Pulmonary artery endothelial cell (primary cell): ENCODE results near the gene LPIN3. TPM values are rescaled to one million over a fixed set of nuclear protein-coding genes. Genes with fewer than 3 reads are reported as not detected.

Source experiments
- DNase-seq: peaks from one replicate; pipeline ENCODE4 v3.0.0-alpha.2; 2011; ENCODE audit warnings: low read depth, low spot score
- total RNA-seq: library from RNA; depleted of rRNA; stranded (reverse); fragments of >200 nt; gene quantifications from 2 replicates; pipeline ENCODE4 v1.2.3, GENCODE V29; 2014

The LPIN3 gene
- total RNA-seq, 1 donor from 2014 or later, result 2.1 TPM

DNA sequence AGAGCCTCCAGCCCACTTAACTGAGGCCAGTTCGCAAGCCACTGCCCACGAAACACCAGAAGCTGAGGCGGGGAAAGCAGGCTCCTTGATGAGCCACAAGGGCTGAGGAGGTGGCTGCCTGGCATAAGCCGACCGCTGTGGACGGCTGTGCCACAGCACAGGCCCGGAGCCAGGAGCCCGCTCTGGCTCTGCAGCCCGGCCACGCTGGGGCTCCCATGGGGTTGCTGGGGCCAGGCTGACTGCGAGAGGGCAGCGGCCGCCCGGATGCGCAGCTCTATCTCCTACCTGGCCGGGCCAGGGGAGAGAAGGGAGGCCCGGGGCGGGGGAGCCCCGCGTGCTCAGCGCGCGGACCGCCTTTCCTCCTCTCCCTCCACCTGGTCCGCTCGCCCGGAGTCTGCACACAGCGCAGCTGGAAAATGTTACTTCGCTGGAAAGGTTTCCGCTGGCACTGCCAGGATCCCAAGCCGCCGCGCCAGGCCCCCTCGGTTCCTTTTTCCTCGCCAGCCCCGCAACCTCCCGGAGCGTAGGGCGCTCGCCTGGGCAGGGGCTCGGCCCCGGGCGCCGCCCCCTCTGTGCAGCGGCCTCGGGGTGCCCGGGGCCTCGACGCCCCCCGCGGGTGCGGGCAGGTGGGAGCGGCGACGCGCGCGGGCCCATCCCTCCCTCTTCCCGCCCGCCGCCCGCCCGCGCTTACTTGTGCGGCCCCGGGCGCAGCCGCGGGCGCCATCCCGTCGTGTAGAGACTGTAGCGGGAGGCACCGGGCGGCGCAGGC, 25.3 kb downstream of the LPIN3 start:
- DNase-seq, result no peak

DNA sequence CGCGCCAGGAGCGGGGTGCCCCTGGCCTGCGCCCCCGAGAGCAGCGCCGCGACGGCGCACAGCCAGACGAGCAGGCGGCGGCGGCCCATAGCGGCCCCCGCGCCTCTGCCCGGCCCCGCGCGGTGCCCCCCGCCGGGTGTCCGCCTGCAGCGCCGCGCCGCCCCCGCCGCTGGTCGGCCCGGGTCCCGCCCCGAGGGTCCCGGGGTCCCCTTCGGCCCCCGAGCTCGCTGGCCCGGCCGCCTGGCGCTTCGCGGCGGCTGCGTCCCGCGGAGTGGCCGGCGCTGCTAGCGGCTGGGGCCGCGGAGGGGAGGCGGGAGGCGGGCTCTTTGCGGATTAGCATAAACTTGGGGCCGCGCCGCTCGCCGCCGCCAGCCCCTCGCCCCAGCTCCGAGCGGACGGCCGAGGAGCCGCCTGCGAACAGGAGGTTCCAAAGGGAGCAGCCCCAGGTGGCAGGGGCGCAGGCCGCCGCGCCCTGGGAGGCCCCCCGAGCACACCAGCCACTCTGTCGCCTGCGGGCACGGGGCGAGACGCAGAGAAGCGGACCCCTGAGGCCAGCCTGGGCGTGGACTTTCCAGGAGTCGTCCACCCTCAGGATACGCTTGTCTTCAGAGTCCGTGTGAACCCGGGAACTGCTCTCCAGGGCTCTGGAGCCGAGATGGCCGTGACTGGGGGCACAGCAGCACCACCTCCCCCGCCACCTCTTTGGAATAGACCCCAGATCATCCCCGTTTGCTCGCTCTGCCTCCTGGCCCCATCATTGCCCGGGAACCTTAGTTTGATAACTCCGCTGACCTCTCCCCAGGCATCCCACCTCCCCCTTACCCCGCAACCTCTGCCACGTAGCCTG, 26.1 kb downstream of the LPIN3 start, which contains the start of gene EMILIN3:
EMILIN3 (minus strand) TSS at position 273 of the 847 bp plus-strand sequence; CDS start at position 89, 184 bp downstream.
- no peak for DNase-seq

DNA sequence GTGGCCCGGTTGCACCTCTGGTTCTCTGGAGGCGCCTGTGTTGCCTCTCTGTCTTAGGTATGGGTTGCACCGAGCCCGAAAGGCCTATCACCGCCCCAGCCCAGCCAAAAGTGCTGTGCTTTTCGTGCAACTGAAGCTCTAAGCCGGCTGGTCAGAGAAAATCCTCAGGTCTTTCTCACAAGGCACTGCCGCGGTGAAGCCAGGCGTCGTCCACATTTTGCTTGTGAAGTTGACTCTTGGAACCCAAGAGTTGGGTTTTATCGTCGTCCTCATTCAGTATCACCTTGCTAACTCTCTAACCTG, 26.7 kb downstream of the LPIN3 start:
- DNase-seq, result no peak

DNA sequence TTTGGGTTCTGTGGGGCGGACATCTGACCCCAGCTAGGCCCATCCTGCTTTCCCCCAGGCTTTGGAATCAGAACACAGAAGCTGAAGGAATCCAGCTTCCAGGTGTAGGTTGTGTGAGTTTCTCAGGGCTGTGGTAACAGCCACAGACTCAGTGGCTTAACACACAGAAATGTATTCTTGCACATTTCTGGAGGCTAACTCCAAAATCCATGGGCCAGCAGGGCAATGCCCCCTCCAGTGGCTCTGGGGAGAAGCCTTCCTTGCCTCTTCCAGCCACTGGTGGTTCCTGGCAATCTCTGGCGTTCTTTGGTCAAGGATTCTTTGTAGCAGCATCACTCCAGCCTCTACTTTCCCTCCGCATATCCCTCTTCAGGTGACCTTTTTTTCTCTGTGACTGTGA, 27.3 kb downstream of the LPIN3 start:
- no peak for DNase-seq

DNA sequence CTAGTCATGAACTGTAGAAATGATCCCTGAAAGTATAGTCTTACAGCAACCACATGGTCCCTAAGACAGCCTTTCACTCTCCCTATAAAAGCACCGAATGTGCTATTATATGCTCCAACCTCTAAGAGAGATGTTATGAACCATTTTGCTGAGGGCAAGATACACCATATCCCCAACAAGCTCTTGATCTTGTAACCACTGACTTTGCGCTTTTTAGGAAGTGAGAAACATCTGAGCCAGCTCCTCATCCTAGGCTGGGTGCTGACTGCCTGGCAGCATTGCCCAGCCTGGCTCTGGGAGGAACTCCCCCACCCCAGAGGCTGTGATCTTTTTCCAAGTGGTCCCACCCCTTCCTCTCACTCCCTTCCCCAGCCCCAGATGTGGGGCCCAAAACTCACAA, 29.1 kb downstream of the LPIN3 start:
- DNase-seq, result no peak

DNA sequence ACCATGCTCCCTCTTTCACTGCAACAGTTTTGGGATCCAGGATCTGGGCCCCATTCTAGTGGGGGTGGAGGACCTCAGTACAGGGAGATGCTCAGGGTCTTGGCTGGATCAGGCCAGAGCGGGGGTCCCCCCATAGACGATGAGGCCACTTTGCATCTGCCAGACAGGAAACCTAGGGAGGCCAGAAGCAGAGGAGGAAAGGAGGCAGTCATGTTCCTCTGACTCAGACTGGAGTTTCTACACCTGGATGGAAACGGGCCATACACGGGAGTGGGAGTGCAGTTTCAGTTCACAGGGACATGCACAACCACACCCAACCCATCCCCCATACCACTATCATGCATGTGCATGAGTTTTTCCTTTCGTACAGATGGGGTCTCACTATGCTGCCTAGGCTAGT, 29.6 kb downstream of the LPIN3 start:
- DNase-seq, result no peak

DNA sequence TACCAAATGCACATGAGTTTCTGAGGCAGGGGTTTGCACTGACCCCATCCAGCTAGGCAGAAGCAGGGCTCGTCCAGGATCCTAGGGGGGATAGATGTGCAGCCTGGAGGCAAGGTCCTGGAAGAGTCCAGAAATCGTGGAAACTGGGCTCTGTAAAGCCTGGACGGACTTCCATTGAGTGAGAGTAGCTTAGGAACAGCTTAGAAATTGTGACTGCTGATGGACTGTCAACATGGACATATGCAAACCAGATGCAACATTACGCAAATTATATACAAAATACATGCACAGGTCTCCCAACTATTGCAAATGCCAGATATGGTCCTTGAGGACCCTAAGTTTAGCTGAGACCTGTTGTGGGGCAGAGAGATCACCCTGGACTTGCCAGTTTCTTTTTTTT, 30.8 kb downstream of the LPIN3 start:
- no peak for DNase-seq

DNA sequence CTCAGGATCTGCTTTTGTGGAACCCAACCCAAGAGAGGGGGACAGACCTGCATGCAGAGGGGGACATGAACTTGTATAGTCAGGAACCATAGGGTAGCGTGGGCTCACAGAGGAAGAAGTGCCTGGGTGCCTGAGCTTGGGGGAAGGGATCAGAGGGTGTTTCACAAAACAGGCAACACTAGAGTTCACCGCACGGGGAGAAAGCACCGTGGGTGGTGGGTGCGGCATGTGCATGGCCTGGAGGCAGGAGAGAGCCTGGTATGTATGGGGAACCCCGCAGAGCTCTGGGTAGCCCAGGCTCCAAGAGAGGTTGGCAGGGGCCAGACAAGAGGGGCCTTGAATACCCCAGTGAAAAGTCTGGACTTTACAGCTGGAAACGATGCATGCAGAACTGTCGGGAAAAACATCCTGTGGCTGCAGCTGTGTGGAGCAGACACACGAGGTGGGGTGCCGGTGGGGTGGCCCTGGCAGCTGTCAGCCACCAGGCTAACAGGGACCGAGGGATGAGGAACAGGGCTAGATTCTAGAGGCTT, 32.7 kb downstream of the LPIN3 start:
- DNase-seq, result no peak

DNA sequence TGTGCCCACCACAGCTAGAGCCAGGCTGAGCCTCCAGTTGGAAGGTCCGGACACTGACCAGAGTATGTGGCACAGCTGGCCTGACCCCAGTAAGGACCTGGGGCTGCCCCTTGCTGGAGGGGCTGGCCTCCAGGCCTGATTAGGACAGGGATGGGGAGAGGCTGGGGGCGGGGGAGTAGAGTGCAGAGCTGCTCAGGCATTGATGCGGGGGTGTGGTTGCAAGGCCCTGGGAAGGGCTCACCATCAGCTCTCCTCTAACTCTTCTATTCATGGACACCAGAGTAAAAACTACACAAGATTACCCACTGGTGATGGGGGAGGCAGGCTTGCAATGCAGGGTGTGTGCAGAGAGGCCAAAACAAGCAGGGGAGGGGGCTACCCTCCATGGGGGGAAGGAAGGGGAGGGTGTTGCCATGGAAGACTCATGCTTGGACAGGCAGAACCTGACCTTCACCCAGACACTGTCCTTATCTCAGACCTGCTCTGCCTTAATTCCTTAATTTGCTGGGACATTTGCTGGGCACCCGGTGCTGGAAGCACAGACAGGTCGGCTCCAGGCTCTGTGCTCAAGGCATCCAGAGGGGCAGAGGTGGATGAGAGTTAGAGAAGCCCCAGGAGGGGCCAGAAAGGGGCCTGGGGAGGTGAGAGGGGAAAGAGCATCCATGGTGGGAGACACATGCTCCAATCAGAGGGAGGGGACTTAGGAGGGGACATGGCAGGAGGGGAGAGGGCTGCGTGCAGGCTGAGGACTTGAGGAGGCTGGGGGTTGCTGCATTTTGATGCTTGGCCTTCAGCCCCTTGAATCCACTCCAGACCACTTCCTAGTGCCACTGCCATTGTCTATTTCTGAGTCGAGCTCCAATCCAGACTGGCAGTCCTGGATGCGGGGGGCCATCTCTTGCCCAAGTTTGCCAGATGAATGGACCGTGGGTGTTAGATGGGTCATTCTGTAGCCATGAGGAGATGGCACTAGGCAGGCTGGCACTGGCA, 33.6 kb downstream of the LPIN3 start:
- no peak for DNase-seq

DNA sequence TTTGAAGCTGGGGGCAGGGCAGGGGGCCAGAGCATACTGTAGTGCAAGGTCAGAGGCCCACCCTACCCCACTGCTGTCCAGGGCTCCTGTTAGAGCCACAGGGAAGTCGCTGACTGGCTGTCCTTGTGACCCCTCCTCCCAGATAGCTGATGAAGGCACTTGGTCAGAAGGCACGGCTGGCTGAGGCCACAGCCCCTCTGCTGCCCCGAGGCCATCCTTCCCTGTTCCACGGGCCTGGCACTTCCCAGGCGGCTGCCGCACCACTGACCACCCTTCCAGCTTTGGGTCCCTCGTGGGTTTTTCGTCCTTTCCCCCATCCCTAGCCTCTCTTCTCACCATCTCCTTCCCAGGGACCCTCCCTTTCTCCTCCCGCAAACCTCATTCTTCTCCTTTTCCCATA, 35.2 kb downstream of the LPIN3 start:
- no peak for DNase-seq

DNA sequence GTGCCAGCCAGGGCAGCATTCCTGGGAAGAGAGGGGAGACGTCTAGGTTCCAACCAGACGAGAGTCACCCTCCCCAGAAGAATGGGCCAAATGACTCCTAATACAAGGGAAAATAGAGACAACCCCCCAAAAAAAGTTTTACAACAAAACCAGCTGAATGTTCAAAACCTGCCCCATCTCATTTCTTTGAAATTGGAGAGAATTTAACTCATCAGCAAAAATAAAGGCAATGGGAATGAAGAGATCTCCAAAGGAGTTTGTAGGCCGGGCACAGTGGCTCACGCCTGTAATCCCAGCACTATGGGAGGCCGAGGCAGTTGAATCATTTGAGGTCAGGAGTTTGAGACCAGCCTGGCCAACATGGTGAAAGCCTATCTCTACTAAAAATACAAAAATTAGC, 35.7 kb downstream of the LPIN3 start:
- no peak for DNase-seq

DNA sequence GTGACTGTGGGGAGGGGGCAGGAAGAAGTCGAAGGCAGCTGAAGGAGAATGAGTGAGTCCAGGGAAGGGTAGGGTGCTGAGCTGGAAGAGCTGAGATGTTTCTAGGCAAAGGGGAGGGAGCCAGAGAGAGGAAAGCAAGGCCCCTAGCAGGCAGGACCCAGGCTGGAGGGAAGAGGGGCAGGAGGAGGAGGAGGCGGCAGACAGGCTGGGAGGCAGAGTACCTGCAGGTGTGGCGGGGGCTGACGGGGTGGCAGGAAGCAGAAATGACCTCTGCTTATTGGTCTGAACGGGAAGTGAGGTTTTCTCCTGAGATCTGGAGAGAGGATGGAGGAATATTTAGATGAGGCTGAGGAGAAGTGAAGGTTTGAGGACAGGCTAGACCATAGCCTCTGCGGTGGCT, 36.7 kb downstream of the LPIN3 start:
- DNase-seq, result no peak

DNA sequence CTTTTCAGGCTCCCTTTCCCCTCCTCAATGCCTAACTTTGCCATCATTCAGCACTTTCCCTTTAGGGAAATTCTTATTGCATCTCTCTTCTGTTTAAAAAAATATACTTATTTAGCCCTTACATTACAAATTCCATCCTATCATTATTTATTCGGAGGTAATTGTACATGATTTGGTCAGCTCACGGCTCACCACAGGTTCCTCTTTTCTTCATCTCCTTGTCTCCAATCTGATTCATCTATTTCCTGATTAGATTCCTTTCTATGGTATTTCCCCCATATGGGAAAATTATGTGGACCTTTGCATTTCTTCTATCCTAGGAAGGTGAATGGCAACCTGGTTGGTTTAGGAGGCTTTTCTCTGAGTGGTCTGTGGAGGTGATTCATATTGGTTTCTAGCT, 38.9 kb downstream of the LPIN3 start:
- DNase-seq, result no peak

DNA sequence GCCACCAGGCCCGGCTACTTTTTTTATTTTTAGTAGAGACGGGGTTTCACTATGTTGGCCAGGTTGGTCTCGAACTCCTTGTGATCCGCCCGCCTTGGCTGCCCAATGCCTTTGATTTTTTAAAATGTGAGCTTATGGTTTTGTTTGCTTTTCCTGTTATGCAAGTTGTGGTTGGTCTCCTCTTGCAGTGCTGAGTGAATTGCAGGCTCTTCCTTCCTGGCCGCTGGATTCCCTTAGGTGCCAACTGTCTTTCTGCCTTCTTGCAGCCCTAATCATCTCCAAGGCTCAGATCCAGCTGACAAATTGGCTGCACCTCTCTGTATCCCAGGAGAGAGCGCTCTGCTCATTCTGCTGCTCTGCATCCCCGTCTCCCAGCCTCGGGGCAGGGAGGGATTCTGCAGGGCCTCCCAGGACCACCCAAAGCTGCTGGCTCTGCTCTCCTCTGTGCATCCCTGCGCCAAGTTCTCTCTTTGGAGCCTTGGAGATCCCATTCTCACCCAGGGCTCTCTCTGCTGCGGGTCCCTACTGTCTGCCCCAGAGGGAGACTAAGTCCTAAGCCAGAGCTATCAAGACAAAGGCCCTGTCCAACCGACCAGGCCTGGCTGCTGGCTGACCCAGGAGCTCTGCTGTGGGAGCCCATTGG, 40.1 kb downstream of the LPIN3 start:
- DNase-seq, result no peak

DNA sequence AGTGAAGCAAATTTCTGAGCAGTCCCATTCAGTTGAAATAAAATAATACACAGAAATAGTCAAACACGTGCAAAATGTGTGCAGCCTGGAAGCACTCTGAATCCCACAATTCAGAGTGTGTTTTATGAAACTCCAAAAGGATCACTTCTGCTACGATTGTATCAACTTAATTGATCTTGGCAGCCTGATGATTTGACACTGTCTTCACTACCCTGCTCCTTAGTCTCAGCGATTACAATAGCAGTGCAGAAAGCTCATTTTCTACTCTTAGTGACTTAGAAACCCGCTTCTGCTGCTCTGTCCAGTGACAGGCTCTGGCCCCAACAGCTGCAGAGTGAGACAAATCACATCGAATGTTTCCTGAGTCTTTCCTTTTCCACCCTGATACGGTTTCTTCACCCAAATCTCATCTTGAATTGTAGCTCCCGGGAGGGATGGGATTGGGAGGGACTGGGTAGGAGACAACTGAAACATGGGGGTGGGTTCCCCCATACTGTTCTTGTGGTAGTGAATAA, 42.2 kb downstream of the LPIN3 start:
- DNase-seq, result no peak

DNA sequence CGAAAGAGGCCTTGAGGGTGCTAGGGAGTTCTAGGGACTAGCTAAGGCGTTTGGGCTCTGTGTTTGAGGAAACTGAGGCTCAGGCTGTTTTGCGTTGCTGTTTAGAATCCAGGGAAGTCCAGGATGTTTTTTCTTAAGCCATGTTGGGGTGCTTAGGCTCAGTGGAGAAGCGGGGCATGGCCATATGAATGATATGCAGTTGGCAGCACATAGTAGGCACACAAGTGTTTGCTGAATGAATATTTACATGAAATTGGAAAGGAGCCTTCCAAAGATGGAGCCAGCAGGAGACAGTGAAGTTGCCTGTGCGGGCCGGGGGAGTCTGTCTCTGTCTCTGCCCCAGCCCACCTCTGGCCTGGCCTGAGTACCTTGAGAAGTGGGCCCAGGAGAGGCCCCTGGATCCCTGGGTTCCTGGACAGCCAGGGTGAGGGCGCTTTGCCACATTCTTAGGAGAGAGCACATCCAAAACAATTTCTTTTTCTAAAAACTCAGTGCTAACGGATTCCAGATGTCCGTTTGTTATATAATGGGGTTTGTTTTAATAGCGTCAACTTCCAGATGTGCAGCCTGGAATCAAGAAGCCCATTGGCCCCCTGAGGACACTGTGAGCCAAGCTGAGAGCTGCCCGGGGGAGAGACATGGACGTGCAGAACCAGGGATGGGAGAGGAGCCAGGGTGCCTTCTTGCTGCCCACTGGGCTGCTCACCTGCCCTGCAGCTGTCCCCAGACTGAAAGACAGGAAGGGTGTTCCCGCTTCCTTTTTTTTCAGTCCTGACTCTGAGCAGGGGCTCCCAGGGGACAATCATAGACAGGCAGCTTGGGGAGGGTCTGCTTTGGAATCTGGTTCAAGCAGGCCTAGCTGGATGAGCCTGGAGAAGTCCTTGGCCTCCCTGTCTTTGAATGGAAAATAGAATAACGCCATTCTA, 46.1 kb downstream of the LPIN3 start:
- DNase-seq, result no peak

DNA sequence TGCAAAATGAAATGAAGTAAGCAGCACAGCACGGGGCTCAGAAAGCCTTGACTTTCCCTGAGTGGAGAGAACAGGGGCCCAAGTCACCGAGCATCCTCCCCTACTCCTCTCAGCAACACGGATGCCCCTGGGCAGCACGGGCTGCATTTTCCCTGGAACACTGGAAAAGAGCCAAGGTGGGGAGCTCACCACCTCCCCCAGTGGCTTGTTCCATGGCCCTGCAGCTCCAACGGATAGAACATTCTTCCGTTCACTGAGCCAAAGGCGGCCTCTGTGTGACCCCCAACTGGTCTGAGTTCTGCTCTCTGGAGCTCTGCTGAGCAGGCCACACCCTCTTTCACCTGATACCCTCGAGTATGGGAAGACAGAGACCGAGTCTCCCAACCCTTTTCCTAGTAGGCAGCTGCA, 46.8 kb downstream of the LPIN3 start:
- no peak for DNase-seq

DNA sequence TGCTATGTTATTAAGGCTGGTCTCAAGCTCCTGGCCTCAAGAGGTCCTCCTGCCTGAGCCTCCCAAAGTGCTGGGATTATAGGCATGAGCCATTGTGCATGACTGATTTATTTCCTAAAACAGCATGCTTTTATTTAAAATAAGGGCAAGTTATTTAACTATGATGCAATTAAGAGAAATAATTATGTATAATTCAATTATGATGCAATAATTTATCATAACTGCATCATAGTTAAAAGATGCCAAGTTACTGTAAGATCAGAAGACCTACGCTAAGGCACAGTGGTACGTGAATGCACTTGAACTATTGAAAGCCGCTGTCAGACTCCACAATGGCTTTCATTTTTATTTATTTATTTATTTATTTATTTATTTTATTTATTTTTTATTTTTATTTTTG, 50.3 kb downstream of the LPIN3 start:
- no peak for DNase-seq

DNA sequence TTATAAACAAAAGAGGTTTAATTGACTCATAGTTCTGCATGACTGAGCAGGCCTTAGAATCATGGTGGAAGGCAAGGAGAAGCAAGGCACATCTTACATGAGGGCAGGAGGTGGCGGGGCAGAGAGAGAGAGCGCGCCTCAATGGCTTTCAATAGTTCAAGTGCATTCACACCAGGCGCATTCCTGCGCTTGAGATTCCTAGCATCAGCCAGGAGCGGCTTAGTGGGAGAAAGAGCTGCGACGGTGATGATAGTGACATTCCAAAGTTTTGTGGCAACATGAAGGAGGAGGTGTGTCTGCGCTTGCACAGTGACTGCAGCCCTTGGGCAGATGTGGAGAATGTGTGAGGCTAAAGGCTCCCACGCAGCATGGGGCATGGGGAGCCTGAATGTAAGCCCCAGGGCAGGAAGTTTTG, 51.0 kb downstream of the LPIN3 start:
- DNase-seq, result no peak

DNA sequence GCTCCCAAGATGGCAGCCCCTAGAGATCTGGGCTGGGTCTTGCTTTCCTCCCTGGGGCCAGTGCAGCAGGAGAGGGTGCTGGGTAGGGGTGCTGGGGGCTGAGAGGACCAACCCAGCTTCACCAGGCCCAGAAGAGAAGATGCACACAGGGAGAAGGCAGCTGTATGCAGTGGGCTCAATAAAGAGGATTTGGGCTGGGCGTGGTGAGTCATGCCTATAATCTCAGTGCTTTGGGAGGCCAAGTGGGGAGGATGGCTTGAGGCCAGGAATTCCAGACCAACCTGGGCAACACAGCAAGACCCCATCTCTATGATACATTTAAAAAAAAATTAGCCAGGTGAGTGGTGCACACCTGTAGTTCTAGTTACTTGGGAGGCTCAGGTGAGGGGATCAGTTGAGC, 51.7 kb downstream of the LPIN3 start:
- DNase-seq, result no peak
